Measurements from ENCODE around the gene ALG3.

ALG3 gene

DNA sequence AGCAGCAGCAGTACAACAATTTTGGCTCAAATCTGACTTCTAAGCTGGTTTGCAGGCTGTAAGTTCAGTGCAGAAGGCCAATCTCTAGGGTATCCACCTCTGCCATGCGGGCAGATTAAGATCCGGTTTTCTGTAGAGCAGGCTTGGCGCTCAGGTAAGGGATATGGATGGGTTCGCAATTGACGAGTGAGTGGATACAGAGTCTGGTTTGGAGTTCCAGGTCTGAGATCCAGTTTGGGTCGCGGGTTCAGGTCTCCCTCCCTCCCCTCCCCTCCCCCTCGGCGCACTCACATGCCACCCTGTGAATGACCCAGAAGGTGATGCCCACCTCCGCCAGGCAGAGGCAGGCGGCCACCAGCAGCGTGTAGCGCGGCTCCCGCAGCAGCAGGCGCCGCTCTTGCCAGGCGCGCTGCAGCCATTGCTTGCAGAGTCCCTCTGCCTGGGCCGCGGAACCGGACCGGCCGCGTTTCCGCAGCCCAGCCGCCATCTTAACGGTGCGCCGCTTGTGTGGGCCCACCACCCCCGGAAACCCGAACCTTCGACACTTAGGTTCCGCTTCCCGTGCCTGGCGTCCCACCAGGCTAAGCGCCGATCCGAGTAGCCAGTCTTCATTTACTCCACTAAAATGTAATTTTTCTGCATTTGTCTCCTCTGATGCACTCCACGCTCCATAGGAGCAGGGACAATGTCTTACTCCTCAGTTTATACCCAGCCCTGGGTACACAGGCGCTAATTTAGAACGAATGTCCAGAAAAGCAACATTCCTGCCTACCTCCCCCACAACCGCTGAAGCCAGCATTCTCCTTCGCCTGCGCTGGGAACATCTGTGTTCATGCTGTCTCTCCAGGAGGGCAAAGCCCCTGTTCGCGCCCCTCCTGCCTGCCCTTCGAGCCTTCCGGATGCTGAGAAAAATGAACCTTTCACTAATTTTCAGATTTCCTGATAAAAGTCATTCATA lies at the start of gene ALG3:
Gene ALG3 (minus strand): TSS at position 509 of the 958 bp plus-strand sequence. CDS start 22 bp downstream, at position 487.
- TF ChIP-seq, protein P1, sequence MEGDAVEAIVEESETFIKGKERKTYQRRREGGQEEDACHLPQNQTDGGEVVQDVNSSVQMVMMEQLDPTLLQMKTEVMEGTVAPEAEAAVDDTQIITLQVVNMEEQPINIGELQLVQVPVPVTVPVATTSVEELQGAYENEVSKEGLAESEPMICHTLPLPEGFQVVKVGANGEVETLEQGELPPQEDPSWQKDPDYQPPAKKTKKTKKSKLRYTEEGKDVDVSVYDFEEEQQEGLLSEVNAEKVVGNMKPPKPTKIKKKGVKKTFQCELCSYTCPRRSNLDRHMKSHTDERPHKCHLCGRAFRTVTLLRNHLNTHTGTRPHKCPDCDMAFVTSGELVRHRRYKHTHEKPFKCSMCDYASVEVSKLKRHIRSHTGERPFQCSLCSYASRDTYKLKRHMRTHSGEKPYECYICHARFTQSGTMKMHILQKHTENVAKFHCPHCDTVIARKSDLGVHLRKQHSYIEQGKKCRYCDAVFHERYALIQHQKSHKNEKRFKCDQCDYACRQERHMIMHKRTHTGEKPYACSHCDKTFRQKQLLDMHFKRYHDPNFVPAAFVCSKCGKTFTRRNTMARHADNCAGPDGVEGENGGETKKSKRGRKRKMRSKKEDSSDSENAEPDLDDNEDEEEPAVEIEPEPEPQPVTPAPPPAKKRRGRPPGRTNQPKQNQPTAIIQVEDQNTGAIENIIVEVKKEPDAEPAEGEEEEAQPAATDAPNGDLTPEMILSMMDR (IDR thresholded peaks at IDR 0.05), result no peak

DNA sequence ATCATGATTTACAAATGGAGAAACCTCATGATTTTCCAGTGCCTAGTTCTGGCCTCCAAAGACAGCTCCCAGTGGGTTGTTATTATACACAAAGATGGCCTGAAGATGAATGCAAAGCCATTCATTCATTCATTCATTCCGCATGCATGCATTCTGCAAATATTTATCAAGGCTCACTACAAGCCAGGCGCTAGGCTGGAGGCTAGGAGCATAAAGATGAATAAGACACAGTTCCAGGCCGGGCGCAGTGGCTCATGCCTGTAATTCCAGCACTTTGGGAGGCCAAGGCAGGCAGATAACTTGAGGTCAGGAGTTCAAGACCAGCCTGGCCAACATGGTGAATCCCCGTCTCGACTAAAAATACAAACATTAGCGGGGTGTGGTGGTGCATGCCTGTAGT lies 47.9 kb upstream of the ALG3 start:
- TF ChIP-seq, protein P1 (IDR thresholded peaks at IDR 0.05), result no peak

DNA sequence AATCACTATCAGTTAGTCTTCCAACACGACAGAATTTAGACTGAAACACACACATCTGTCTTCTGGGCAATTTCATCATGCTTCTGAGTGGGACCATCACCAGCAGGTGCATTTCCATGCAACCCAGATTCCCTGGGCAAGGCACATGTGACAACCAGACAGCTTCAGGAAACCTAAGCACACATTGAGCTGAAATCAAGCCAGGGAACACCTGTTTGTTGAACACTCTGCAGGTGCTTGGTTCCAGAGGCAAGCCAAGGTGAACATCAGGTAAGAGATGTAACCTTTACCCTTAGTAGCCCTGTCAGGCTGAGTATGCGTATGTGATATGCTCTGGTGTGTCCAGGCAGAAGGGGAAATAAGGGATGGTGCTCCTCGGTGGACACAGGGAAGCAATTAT lies 47.0 kb upstream of the ALG3 start:
- TF ChIP-seq, protein P1 (IDR thresholded peaks at IDR 0.05), result no peak

DNA sequence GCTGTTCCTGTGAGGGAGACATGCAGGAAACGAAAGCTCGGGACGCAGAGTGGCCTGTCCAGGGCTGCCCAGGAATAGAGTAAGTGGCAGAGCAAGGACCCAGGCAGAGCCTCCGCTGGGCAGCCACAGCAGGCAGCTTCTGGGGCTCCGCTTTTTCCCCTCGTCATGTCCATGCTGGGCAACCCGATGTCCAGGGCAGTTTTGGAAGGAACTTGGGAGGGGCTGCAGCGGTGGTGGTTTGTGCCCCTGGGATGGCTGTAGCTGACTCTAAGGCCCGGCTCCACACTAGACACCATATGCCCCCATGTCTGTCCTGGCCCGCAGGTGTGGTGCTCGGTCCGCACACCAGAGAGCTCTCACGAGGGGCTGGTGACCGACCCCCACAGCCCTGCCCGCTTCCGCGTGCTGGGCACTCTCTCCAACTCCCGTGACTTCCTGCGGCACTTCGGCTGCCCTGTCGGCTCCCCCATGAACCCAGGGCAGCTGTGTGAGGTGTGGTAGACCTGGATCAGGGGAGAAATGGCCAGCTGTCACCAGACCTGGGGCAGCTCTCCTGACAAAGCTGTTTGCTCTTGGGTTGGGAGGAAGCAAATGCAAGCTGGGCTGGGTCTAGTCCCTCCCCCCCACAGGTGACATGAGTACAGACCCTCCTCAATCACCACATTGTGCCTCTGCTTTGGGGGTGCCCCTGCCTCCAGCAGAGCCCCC lies 43.1 kb upstream of the ALG3 start:
- TF ChIP-seq, protein P1 (IDR thresholded peaks at IDR 0.05), result no peak

DNA sequence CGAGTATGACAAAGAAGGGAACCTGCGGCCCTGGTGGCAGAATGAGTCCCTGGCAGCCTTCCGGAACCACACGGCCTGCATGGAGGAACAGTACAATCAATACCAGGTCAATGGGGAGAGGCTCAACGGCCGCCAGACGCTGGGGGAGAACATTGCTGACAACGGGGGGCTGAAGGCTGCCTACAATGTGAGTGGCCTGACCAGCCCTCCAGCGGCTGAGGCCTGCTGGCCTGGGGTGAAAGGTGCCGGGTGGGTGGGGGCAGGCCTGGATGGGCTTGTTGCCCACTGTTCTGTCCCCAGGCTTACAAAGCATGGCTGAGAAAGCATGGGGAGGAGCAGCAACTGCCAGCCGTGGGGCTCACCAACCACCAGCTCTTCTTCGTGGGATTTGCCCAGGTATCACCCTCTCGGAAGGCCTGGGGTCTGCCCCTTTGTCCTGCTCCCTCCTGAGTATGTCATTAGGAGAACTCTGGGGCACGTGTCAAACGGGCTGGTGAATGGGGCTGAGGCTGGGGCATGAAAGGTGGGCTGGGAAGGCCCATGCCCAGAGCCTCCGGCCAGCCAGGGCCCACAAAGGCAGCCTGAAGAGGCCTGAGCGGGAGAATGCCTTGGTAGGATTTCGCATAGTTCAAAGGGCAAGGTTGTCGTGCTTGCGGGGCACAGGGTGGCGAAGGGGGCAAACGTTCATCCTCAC lies 42.4 kb upstream of the ALG3 start:
- TF ChIP-seq, protein P1 (IDR thresholded peaks at IDR 0.05), result no peak

DNA sequence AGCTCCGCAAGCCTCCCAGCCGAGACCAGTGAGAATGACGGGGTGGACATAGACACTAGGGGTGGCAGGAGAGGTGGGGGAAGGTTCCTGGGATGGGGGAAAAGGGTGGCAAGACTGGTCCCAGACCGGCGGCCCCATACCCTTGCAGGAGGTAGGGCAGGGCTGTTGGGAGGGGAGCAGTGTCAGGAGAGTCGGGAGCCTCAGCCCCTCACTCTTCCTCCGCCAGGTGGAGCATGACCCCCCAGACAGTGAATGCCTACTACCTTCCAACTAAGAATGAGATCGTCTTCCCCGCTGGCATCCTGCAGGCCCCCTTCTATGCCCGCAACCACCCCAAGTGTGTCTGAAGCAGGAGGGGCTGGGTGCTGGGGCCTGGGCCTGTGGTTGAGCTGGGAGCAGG lies 41.6 kb upstream of the ALG3 start:
- TF ChIP-seq, protein P1 (IDR thresholded peaks at IDR 0.05), result no peak

DNA sequence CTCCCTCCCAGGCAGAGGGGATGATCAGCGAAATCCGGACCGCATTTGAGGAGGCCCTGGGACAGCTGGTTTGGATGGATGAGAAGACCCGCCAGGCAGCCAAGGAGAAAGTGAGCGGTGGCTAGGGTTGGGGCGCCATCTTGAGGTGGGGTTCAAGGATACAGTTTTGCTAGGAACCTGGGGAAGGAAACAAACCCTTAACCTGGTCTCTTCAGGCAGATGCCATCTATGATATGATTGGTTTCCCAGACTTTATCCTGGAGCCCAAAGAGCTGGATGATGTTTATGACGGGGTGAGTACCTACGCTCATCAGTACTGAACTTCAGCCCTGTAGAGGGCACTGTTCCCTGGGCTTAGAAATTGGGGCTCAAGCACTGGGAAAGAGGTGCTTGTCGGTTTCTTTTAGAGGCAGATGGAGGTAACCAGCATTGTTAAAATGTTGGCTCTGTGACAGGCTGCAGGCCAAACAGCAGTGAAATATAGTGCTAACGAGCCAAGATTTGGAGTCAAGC lies 40.7 kb upstream of the ALG3 start:
- TF ChIP-seq, protein P1 (IDR thresholded peaks at IDR 0.05), result peak; percentile 76
